NCI-H1105 (cell line): ENCODE results near the gene BET1.
"Not testable (repeated sequence)": the region's sequence is repeated elsewhere in the genome, so short reads cannot be mapped to it uniquely, and the experiment has no call there.

Source experiments
- DNase-seq: peaks from one replicate; lab custom pipeline; 2025; lab: John Stamatoyannopoulos, UW

Gene BET1

GRCh38 chr7:94004024-94004951 is at the start of gene BET1:
Gene BET1, minus strand, starts transcription at chr7:94004355. Its CDS starts 139 bp downstream, at chr7:94004216.
- DNase-seq: peak; percentile 94

- no peak for DNase-seq
Measured at GRCh38 chr7:94053532-94053931, 49.4 kb upstream of the BET1 start.

GRCh38 chr7:94052398-94053180 is 48.4 kb upstream of the BET1 start:
- no peak for DNase-seq

GRCh38 chr7:94050046-94050445 is 45.9 kb upstream of the BET1 start:
- DNase-seq: no peak

GRCh38 chr7:94049615-94050014 is 45.5 kb upstream of the BET1 start:
- no peak for DNase-seq

- DNase-seq: no peak
Measured at GRCh38 chr7:94048755-94049154, 44.6 kb upstream of the BET1 start.

GRCh38 chr7:94047956-94048355 is 43.8 kb upstream of the BET1 start:
- DNase-seq: no peak

GRCh38 chr7:94045581-94045980 is 41.4 kb upstream of the BET1 start:
- no peak for DNase-seq

GRCh38 chr7:94044806-94045205 is 40.7 kb upstream of the BET1 start:
- DNase-seq: no peak

GRCh38 chr7:94043299-94043698 is 39.1 kb upstream of the BET1 start:
- DNase-seq: no peak

- DNase-seq: no peak
Measured at GRCh38 chr7:94042381-94042780, 38.2 kb upstream of the BET1 start.

- no peak for DNase-seq
Measured at GRCh38 chr7:94041529-94041928, 37.4 kb upstream of the BET1 start.

- DNase-seq: no peak
Measured at GRCh38 chr7:94040254-94040653, 36.1 kb upstream of the BET1 start.

- no peak for DNase-seq
Measured at GRCh38 chr7:94039368-94040035, 35.3 kb upstream of the BET1 start.

GRCh38 chr7:94031865-94032264 is 27.7 kb upstream of the BET1 start:
- DNase-seq: no peak

GRCh38 chr7:94030634-94031033 is 26.5 kb upstream of the BET1 start:
- DNase-seq: no peak

GRCh38 chr7:94029976-94030375 is 25.8 kb upstream of the BET1 start:
- DNase-seq: no peak

GRCh38 chr7:94028768-94029167 is 24.6 kb upstream of the BET1 start:
- DNase-seq: no peak

GRCh38 chr7:94026619-94027018 is 22.5 kb upstream of the BET1 start:
- DNase-seq: not testable (repeated sequence)

GRCh38 chr7:94022550-94022949 is 18.4 kb upstream of the BET1 start:
- no peak for DNase-seq

GRCh38 chr7:94016786-94017185 is 12.6 kb upstream of the BET1 start:
- no peak for DNase-seq

- no peak for DNase-seq
Measured at GRCh38 chr7:94015538-94015937, 11.4 kb upstream of the BET1 start.

GRCh38 chr7:94012746-94013145 is 8.6 kb upstream of the BET1 start:
- DNase-seq: no peak
